MV-4-11 (cell line): ENCODE results near the gene BABAM2.
A peak's percentile ranks its signal among the peaks of the same experiment; 100 is the strongest.

Source experiments
- DNase-seq: peaks from one replicate; lab custom pipeline; 2025; lab: John Stamatoyannopoulos, UW

Gene BABAM2

DNA sequence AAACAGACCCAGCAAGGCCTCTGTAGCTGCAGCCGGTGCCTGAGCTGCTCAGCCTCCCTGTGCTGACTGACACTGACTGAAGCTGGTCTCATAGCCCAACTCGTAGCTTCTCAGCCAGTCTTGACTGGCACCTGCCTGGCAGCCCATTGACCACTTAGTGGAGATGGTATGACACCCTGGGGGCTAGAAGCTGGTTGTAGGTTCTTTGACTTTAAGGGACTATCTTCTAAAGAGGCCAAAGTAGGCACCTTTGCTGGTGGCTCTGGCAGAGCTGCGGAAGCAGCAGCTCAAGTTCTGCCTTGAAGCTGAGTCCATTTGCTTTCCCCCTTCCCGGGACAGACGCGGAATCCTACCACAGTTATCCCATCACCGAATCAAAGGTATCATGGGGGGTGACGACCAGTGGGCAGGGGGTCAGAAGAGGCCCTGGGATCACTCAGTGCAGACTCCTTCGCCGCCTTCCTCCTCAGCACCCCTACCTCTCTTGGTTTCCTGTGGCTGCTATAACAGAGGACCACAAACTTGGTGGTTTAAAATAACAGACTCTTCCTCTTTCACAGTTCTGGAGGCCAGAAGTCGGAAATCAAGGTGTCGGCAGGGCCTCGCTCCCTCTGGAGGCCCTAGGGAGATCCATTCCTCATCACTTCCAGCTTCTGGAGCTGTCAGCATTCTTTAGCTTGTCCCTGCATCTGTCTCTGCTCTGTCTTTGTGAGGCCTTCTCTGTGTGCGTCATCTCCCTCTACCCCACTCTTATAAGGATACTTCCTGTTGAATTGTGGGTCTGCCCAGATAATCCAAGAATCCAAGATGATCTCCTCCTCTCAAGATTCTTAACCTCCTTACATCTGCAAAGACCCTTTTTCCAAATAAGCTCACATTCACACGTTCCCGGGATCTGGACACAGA lies 488.4 kb downstream of the BABAM2 start:
- peak; percentile 71 for DNase-seq

- no peak for DNase-seq
These were observed 489.7 kb downstream of the BABAM2 start for GRCh38 chr2:28380219-28380618.

- DNase-seq = peak; percentile 51
These were observed 491.0 kb downstream of the BABAM2 start for GRCh38 chr2:28381225-28382180.

DNA sequence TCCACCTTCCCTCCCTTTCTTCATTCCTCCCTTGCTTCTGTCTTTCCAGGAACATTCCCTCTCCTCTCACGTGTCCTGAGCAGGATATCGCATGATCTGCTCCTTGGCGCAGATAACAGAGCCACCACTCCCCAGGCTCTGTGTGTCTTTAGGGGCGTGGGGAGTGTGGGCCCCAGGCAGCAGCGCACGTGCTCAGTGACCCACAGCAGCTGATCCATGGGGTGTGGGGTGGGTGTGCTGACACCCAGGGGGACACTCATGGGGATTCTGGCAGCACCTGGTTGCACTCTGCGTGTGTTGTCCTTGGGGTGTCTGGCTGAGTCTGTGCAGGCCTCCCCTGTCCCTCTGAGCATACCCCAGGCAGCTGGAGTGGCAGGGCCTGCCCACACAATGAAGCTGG lies 492.2 kb downstream of the BABAM2 start:
- DNase-seq = no peak

DNA sequence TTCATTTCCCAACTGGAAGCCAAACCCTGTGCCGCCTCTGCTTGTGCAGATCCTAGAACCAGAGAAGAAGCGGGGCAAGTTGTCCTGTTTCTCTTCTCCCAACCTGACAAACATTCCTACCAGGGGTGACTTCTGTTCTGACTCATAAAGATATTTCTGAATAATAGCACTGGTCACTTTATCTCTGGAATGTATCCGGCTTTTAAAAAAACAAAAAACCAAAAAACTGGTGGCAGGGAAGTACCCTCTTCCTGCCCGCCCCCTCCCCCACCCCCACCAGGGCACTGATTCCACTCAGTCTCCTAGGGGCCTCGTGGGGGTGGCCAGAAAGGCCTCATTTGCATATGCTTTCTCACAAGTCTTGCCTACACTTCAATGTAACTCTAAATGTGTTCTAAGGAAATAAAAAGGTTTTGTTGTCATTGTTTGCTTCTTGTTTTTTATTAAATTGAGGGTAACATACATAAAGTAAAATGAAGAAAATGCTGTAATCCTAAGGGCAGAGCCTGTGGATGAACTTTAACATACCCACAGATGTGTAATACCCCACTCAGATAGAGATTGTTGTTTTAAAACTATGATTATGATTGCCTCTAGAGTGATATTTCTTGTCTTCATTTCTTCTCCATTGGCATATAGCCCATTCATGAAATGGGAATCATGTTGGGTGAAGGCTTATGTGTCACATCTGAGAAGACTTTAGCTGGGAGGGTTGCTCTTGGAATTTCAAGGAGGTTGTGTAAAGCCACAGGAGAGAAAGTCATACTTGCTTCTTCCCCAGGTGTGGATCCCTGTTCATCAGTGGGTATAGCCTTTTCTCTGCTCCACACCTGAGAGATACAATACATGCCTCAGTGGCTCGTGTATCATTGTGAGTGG lies 496.8 kb downstream of the BABAM2 start:
- DNase-seq = no peak
